Measurements from ENCODE around the gene PEX16.

DNA sequence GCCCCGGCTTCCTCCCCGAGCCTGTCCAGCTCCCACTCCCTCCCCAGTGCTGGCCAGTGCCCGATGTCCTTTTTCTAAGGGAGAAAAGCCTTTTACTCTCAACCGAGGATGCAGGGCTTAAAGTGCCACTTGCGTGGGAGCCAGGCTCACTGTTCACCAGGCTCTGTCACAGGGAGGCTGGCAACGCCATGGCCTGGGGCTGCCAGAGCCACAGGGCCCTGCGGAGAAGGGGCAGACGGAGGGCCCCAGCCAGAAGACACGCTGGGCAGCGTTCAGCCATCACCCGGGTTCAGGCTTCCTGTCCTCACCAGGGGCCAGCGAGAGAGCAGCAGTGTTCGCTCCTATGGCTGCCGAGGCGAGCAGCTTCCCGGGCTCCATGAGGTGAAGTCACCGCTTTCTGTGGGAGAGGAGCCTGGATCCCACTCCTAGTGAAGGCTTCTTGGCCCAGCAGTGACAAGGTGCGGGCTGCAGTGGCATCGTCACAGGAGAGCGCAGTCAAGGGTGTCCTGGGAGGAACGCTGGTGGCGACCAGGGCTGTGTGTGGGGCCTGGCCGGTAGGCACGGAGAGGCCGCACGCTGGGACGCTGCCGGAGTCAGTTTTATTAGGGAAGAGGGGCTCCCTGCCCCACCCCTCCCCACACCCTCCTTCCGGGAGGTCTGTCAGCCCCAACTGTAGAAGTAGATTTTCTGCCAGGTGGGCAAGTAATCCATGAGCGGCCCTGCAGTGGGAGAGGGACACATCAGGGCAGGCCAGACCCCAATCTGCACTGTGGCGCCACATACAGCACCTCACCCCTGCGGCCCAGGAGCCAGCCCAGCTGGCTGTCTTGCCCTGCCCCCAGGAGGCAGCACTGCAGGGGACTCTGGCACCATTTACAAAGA is 7.8 kb downstream of the PEX16 start:
- TF ChIP-seq CTCF (IDR thresholded peaks at IDR 0.05; ENCODE audit: insufficient read depth, low read length) (no peak), REST (IDR thresholded peaks at IDR 0.05; ENCODE audit: insufficient replicate concordance, low read depth) (no peak), POLR2AphosphoS5 (IDR thresholded peaks at IDR 0.05; ENCODE audit: low read depth) (no peak), GABPA (IDR thresholded peaks at IDR 0.05; ENCODE audit: low read depth) (no peak)

Measured in HL-60 (cell line).